ENCODE results near the gene MICU1. TPM values are rescaled to one million over a fixed set of nuclear protein-coding genes. Genes with fewer than 3 reads are reported as not detected.
A peak's percentile ranks its signal among the peaks of the same experiment; 100 is the strongest.

MICU1 gene
- total RNA-seq, 4 donors from 2014 or later, result 24.4 to 195 (median 66.9) TPM

DNA sequence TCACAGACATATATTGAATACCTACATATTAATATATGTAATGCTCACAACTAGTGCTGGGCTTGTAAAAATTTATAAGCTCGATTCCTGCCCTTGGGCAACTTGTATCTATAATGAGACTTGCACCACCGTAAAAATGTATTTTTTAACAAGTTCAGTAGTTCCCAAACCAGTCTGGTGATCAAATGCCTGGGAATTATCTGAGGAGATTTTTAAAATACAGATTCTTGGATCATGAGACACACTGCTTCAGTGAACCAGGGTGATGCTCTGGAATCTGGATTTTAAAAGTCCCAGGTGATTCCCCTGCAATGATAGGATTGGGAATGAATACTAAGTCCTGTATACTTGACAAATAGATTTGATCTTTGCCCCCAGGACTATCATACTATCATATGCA is 4.3 kb upstream of the MICU1 start:
- intact Hi-C loops (cut with DNase I; ENCODE audit: low total_unique reads), result no loop called here
- Histone ChIP-seq H3K27me3 (no peaks in the 10 kb centered on the region), H3K9me3 (no peaks in the 10 kb centered on the region), H3K4me1 (no peaks in the 10 kb centered on the region), H3K36me3 (no peaks in the 10 kb centered on the region), H3K27ac (no peak overlapping the region), H3K4me3 (no peak overlapping the region)
- TF ChIP-seq POLR2A (IDR thresholded peaks at IDR 0.05), result no peak
- TF ChIP-seq, protein P1, sequence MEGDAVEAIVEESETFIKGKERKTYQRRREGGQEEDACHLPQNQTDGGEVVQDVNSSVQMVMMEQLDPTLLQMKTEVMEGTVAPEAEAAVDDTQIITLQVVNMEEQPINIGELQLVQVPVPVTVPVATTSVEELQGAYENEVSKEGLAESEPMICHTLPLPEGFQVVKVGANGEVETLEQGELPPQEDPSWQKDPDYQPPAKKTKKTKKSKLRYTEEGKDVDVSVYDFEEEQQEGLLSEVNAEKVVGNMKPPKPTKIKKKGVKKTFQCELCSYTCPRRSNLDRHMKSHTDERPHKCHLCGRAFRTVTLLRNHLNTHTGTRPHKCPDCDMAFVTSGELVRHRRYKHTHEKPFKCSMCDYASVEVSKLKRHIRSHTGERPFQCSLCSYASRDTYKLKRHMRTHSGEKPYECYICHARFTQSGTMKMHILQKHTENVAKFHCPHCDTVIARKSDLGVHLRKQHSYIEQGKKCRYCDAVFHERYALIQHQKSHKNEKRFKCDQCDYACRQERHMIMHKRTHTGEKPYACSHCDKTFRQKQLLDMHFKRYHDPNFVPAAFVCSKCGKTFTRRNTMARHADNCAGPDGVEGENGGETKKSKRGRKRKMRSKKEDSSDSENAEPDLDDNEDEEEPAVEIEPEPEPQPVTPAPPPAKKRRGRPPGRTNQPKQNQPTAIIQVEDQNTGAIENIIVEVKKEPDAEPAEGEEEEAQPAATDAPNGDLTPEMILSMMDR (IDR thresholded peaks at IDR 0.05), result no peak
- no peak for DNase-seq

DNA sequence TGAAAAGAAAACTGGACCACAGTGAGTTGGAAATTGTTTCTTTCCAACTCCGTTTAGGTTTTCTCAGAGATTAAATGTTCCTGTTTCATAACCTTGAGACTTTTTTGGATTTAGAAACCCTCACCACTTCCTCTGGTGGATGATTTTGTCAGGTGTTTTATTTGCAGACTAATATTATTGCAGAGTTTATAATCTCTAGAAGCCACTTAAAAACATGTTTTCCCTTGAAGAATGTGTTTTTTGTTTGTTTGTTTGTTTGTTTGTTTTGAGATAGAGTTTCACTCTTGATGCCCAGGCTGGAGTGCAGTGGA is 520 bp upstream of the MICU1 start:
- no peaks in the 10 kb centered on the region for H3K36me3 ChIP-seq
- TF ChIP-seq POLR2A (IDR thresholded peaks at IDR 0.05), result no peak
- TF ChIP-seq, protein P1 (IDR thresholded peaks at IDR 0.05), result peak in 1 of 4 experiments; percentile 4
- no peak for DNase-seq
- no peaks in the 10 kb centered on the region for H3K9me3 ChIP-seq
- peak overlapping the region; percentile 76 to 82 for H3K4me3 ChIP-seq
- no peaks in the 10 kb centered on the region for H3K27me3 ChIP-seq
- intact Hi-C loops (cut with DNase I; ENCODE audit: low total_unique reads), result no loop called here
- H3K27ac ChIP-seq, result peak overlapping the region; percentile 88 to 92
- H3K4me1 ChIP-seq, result no peaks in the 10 kb centered on the region

DNA sequence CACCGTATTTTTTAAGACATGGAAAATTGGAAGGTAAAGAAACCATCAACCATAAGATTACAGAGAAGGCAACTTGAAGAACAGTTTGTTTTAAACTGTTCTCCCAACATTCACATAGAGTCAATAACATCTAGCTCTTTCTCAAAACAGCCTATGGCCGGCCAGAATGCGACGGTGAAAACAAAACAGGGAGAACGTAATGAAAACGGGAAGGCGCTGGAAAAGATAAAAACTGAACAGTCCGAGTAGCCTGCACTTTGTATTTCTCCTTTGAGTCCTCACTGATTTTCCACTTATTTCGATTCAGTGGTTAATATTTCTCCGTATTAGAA is 637 bp downstream of the MICU1 start:
- TF ChIP-seq, protein P1 (IDR thresholded peaks at IDR 0.05), result no peak
- TF ChIP-seq POLR2A (IDR thresholded peaks at IDR 0.05), result no peak
- H3K4me3 ChIP-seq, result peak overlapping the region; percentile 76 to 82
- H3K9me3 ChIP-seq, result no peaks in the 10 kb centered on the region
- no peaks in the 10 kb centered on the region for H3K27me3 ChIP-seq
- no peak for DNase-seq
- intact Hi-C loops (cut with DNase I; ENCODE audit: low total_unique reads), result no loop called here
- H3K36me3 ChIP-seq, result no peaks in the 10 kb centered on the region
- no peaks in the 10 kb centered on the region for H3K4me1 ChIP-seq
- peak overlapping the region; percentile 88 to 92 for H3K27ac ChIP-seq

DNA sequence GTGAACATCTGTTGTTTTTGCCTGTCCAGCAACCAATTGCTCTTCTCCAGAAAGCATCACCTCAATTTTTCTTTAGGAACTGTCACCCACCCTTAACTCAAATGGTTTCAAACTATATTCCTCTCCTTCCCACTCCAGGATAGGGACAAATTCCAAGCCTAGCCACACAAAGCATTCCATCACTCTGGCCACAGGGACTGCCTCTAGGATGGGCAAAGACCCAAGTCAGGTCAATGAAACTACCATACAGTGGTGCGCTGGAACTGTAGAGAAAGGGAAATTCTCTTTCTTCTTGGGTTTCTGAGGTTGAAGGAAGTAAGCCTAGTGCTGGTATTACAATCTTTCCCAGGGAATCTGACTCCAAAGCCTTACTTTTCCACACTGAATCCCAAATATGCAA is 3.6 kb downstream of the MICU1 start:
- H3K27me3 ChIP-seq, result no peaks in the 10 kb centered on the region
- no peak overlapping the region for H3K4me3 ChIP-seq
- H3K36me3 ChIP-seq, result no peaks in the 10 kb centered on the region
- no peaks in the 10 kb centered on the region for H3K4me1 ChIP-seq
- no peaks in the 10 kb centered on the region for H3K9me3 ChIP-seq
- no peak overlapping the region for H3K27ac ChIP-seq
- TF ChIP-seq, protein P1 (IDR thresholded peaks at IDR 0.05), result no peak
- intact Hi-C loops (cut with DNase I; ENCODE audit: low total_unique reads), result no loop called here
- no peak for DNase-seq

DNA sequence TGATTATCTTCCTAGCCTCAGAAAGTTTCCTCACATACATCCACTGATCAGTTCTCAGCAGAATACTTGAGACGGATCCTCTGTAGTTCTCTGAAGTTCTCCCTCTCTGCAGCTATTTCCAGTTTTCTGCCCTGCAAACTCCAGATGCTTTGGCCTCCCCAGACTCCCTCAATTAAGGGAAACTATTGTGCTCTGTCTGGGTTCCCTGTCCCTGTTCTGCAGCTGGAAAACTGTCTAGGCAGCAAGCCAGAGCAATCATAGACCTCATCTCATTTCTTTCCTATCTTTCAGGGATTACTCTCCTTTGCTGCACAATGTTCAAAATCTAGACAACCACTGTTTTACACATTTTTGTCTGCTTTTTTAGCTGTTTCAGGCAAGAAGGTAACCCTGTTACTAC is 9.2 kb downstream of the MICU1 start:
- intact Hi-C loops (cut with DNase I; ENCODE audit: low total_unique reads), result no loop called here
- no peak overlapping the region for H3K4me3 ChIP-seq
- no peaks in the 10 kb centered on the region for H3K4me1 ChIP-seq
- no peaks in the 10 kb centered on the region for H3K36me3 ChIP-seq
- no peak for DNase-seq
- H3K27me3 ChIP-seq, result no peaks in the 10 kb centered on the region
- no peak overlapping the region for H3K27ac ChIP-seq
- no peak for TF ChIP-seq POLR2A (IDR thresholded peaks at IDR 0.05)
- TF ChIP-seq, protein P1 (IDR thresholded peaks at IDR 0.05), result no peak
- no peaks in the 10 kb centered on the region for H3K9me3 ChIP-seq
